Peyer's patch (tissue), 4 donors: Measurements from ENCODE around the gene TBC1D7.

Experiments
- POLR2A ChIP-seq, 2 donors: fragments of 450-650 bp; IDR thresholded peaks; one replicate each; pipeline ENCODE4 v1.5.1; 2017; ENCODE audit warnings: antibody characterized with exemption in 2 of 2, mild to moderate bottlenecking in 2 of 2, moderate library complexity in 2 of 2
- TF ChIP-seq, protein P1 (sequence below), 6 experiments: fragments of 450-650 bp in 4 of 6; fragments of 200-600 bp in 2 of 6; sonication (generic) in 1 of 6; IDR thresholded peaks; one replicate each; pipeline ENCODE4 v1.5.1; 2017 to 2019; ENCODE audit warnings: antibody characterized with exemption in 6 of 6, mild to moderate bottlenecking in 3 of 6, moderate library complexity in 1 of 6

DNA sequence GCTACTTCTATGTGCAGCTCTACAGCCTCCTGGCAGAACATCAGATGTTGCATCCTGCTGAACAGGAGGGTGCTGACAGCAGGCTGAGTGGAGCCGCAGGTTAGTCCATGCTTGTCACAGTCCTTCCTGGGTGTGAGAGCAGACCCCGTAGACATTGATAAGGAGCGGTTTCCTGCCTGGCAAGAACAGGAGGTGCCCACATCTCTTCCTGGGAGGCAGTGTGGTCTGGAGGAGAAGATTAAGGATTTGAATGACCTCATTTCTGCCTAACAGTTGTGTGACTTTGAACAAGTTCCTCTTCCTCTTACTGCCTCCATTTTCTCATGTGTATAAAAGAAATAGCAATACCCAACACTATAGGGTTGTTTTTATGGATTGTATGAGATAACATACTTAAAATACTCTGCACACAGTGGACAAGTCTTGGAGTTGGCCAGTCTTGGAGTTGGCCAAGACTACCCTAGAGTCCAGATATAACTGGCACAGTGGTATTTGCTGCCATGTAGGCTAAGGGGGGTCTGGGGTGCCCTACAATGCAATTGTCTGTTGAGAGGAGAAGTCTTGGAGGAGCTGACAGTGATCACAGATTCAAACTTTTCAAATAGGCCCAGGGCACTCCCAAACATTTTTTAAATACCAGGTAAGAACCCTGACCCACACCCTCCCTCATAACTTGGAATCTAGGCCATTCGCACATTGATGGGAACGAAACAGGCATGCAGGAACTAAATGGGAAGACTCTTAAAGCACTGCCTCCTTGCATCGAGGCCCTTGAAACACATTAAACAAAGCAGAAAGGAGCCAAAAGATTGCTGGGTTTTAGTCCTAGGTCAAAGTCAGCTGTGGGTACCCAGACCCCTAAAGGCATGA, 32.6 kb upstream of the TBC1D7 start:
- TF ChIP-seq POLR2A (IDR thresholded peaks at IDR 0.05), result no peak
- TF ChIP-seq, protein P1, sequence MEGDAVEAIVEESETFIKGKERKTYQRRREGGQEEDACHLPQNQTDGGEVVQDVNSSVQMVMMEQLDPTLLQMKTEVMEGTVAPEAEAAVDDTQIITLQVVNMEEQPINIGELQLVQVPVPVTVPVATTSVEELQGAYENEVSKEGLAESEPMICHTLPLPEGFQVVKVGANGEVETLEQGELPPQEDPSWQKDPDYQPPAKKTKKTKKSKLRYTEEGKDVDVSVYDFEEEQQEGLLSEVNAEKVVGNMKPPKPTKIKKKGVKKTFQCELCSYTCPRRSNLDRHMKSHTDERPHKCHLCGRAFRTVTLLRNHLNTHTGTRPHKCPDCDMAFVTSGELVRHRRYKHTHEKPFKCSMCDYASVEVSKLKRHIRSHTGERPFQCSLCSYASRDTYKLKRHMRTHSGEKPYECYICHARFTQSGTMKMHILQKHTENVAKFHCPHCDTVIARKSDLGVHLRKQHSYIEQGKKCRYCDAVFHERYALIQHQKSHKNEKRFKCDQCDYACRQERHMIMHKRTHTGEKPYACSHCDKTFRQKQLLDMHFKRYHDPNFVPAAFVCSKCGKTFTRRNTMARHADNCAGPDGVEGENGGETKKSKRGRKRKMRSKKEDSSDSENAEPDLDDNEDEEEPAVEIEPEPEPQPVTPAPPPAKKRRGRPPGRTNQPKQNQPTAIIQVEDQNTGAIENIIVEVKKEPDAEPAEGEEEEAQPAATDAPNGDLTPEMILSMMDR (IDR thresholded peaks at IDR 0.05), result no peak
